Ureter (tissue), 1 donor: ENCODE results near the gene GTPBP1. TPM values are rescaled to one million over a fixed set of nuclear protein-coding genes. Genes with fewer than 3 reads are reported as not detected.

Experiments
- DNase-seq: peaks from one replicate; pipeline ENCODE4 v3.0.0-alpha.2; 2020; ENCODE audit warnings: low spot score
- total RNA-seq: library from RNA; stranded (reverse); gene quantifications from one replicate; pipeline ENCODE4 v1.2.4, GENCODE V29; 2023
- donor health status: DM: yes; HTN: yes; CAD: no.

GTPBP1 gene
- total RNA-seq, 1 donor from 2014 or later = 72.0 TPM

DNA sequence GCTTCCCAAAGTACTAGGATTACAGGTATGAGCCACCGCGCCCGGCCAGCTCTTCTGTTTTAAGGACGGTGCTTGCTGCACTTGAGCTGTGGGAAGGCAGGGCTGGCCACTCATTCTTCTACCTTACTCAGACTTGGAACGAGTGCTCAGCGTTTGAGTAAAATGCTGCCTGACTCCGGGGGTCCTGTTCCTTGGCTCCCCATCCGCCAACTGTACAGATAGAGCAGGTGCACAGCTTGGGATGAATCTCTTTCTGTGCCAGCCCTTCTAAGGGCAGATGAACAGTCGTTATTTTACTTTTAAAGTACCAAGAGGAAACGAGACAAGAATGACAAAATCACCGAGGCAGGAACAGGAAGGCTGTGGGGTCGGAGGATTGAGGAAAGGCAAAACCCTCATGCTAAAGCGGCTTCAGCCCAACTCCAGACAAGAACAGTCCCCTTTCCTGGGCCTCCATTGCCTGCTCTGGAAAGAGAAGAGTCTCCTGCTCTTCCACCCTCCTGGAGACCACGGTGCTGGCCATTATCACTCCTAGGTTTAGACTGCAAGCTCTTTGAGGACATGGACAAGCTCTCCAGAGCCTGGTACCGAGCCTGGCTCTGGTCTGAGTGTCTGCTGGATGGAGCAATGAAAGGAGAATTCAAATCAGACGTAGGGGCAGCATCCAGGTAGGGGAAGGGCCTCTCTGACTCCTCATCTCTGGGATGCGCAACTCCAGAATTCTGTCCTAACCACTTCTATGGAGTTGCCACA is 51.1 kb downstream of the GTPBP1 start:
- DNase-seq = no peak

DNA sequence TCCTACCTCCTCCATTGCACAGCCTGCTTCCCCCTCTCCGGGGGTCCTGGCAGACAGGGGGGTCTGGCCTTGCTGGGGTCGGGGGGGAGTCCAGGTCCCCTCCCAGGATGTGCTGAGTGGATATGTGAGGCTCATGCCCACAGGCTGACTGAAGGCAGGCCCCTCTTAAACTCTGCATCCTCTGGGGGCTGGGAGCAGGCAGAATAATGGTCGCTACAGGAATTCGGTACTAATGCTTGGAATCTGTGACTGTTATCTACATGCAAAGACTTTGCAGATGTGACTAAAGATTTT is 51.7 kb downstream of the GTPBP1 start:
- no peak for DNase-seq

DNA sequence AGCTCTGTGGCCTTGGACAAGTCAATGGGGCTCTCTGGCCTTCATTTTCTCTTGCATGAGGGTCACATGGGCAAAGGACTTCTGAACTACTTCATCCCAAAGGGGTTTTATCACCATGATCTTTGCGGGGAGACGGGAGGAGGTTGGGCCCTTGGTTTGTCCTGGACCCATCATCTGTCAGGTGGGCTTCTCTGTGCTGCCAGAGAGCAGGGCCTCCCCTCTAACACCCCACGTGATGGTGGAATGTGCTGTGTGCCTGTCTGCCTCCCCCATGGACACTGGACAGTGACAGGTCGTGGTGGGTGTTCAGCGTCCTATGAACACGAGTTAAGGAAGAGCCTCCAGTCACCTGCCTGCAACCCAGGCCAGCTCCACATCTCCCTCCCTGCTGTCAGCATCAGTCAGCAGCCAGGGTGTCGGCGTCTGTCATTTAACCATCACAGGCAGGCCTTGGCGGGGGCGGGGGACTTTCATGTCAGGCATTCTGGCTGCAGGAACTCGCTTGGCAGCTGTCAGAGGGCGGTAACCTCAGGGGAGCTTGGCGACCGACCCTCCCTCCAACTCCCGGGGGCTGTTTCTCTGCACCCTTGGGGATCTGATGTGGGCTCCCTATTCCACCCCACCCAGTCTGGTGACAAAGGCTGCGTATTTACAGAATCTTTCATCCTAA is 52.7 kb downstream of the GTPBP1 start:
- no peak for DNase-seq

DNA sequence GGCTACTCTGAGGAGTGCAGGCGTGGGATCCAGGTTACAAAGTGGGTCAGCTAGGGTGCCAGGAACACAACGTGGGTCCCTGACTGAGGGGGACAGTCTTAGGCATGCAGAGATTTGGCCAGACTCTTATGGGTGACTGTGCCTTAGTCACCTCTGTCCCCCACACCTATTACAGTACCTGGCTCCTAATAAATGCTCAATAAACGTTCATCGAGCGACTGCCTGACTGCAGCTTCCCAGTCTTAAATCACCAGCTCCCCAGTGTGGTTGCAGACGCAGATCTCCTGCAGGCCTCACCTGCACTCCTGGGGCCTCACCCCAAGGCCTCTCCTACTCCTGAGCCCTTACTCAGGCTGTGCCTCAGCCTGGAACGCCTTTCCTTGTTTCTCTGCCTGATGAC is 53.3 kb downstream of the GTPBP1 start:
- no peak for DNase-seq

DNA sequence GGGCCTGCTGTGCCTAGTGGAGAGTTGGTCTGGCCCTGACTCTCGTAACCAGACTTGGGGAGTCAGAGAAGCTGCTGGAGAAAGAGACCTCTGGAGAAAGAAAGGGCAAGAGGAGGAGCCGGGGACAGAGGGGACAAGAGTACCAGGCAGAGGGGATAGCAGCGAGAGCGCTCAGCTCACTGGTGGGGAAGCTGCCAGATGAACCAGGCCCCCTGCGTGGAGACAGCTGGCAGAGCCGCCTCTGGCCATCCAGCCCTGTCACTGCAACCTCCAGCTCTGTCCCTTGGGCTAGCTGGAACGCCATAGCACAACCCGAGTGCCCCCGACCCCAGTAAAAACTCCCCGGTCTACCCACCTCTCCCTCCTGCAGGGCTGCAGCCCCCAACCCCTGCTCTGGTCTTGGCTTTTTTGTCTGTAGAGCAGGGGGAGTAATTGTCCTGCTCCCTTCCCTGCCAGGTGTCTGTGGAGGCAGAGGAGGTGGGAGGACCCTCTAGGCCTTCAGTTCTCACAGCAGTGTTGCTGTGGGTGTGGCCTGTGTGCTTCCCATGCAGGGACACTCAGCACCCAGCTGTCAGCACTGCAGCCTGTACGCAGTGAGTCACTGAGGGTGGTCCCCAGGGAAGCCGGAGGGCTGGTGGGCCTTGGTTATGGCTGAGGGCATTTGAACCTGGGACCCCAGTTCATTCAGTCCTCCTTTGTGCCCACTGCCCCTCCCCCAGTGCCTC is 54.9 kb downstream of the GTPBP1 start:
- DNase-seq = no peak

DNA sequence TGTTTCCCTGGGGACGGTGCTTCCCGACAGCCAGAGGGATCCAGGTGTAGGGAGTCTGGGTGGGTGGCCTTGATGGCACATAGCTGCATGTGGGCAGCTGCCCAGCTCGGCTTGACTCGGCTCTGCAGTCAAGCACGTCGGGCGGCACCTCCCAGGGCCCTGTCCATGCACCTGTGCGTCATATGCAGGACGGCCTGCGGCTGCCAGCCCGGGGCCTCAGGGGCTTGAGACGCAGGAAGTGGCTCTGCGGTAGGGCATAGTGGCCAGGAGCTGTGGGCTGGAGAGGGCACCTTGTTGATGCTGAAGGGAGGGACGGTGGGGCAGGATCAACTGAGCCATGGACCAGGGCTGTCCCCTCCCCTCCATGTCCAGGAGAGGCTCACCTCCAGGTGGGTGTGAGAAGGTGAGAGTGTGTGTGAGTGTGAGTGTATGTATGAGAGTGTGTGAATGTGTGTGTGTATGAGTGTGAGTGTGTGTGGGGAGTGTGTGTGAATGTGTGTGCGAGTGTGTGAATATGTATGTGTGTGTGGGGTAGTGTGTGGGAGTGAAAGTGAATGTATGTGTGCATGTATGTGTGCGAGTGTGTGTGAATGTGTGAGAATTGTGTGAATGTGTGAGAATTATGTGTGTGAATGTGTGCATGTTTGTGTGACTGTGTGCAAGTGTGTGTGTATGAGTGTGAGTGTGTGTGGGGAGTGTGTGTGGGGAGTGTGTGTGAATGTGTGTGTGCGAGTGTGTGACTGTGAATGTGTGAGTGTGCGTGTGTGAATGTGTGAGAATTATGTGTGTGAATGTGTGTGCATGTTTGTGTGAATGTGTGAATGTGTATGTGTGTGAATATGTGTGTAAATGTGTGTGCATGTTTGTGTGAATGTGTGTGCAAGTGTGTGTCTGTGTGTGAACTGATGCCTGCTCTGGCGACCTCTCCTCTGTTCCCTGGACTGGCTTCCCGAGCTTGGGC is 55.7 kb downstream of the GTPBP1 start:
- no peak for DNase-seq

DNA sequence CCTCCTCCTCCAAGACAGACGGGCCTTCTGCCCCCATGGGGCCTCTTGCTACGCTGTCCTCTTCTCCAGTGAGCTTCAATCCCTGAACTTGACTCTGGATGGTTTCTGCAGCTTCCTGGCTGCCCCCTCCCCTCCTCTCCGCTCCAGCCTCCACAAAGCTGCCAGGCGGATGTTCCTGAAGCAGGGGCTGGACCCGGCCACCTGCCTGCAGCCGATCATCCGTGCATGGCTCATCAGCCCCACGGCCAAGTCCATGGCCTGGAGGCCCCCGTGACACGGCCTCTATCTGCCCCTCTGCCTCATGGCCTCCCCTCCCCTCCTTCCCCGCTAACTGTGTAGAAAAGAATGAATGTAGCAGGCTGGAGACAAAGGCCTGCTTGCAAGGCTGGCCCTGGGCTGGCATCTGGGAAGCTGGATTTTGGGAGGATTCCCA is 56.8 kb downstream of the GTPBP1 start:
- no peak for DNase-seq

DNA sequence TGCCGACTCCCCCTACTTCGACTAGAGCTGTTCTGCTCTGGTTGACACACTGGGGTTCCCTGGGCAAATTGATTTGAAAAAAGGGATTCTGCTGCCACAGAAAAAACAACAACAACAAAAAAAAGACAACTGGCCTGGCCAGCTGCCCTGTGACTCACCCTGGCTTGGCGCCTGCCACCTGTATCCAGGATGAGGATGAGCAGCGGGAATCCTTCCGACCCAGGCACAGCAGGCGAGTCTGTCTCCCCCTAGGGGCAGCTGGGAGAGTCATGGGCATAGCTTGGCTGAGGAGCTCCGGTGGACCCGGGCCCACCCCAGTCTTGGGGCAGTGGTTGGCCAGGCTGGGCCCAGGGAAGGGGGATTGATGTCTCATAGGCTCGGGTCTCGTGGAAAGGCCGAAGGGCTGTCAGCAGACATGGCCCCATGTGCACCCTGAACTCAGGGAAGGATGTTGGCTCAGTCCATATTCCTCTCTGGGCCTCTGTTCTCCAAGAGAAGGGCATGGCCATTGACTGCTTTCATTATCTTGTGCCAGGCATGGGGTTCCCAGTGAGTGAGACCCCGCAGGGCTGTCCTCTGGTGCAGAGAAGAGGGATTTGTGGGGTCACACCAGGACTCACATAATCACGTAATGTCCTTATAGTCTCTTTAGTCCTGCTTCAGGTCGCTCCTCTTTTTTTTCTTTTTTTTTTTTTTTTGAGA is 60.5 kb downstream of the GTPBP1 start:
- no peak for DNase-seq

DNA sequence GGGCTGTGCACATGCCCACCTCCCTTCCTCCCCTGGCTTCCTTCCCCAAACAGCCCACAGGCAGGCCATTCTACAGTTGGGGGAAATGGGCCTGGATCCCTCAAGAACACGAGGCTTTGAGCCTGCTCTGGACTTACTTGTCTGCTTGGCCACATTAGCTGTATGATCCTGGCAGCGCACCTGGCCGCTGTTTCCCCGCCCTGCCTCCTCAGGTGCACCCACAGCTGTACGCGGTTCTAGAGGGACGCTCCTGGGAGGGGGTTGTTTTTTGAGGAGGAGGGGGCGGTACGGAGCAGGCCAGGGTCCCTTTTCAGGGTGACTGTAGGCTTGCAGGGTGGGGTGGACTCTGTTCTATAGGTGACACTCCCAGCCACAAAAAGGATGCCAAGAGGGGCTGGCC is 61.6 kb downstream of the GTPBP1 start:
- no peak for DNase-seq

DNA sequence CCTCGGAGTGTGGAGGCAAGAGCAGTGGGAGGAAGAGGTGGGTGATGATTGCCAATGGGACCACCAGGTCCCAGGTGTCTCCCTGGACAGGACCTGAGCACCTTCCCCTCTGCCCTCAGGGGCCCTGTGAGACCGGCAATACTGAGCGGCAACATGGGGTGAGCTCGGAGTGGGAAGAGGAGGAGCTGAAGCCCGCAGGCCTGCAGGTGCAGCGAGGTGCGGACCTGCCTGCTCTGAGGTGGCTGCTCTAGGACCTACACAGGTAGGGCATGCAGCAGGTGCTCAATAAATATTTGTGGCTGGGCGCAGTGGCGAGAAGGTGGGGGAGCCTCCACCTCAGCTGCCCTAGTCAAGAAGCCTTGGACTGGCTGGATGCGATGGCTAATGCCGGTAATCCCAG is 62.3 kb downstream of the GTPBP1 start:
- DNase-seq = no peak

DNA sequence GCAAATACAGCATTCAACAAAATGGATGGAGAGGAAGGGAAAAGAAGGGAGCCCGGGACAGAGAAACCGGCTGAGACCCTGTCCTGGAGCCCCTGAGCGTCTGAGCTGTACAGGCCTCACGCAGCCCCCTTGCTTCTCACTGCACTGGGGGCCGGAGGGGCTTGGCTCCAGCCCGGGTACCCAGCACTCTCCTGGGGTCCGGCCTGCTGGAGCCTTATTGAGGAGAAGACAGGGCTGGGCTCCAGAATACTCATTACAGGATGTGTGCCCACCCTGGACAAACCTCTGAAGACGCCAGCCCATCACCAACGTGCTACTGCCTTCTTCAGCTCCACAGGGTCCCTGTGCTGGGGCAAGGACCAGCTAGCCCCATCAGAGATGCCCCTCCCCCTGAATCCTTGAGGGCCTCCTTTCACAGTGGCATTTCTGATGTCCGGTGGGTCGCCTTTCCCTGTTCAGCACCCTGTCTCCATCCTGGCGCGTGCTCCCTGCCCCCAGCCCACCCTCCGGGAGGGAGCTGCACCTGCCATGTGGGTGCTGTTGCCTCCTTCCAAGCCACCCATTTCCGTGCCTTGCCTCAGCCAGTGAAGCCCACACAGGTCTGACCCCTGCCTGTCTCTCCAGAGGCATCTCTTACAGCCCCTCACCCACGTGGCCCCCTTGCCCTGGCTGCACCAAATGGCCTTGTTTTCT is 64.7 kb downstream of the GTPBP1 start:
- no peak for DNase-seq

DNA sequence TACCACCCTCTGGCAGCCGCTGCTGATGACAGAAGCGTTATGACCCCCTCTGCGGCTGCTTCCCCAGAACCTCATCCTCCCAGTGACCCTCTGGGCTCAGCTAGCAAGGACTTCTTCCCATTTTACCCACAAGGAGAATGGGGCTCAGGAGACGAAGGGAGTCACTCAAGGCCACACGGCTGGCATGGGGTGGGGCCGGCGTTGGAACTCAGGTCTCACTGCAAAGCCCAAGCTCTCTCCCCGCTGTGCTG is 66.8 kb downstream of the GTPBP1 start:
- DNase-seq = no peak

DNA sequence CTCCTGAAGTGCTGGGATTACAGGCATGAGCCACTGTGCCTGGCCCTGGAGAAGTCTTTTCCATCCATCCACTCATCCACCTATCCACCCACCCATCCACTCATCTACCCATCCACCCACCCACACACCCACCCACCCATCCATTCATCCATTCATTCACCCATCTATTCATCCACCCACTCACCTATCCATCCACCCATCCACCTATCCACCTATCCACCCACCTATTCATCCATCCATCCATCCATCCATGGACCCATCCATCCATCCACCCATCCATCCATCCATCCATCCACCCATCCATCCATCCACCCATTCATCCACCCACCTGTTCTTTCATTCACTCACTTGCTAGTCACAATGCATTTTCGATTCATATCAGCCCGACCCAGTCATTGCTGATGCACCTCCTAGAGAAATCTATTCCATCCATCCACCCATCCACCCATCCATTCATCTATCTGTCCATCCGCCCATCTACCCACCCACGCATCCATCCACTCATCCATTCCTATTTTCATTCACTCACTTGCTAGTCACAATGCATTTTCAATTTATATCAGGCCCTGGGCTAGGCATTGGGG is 67.7 kb downstream of the GTPBP1 start:
- no peak for DNase-seq

DNA sequence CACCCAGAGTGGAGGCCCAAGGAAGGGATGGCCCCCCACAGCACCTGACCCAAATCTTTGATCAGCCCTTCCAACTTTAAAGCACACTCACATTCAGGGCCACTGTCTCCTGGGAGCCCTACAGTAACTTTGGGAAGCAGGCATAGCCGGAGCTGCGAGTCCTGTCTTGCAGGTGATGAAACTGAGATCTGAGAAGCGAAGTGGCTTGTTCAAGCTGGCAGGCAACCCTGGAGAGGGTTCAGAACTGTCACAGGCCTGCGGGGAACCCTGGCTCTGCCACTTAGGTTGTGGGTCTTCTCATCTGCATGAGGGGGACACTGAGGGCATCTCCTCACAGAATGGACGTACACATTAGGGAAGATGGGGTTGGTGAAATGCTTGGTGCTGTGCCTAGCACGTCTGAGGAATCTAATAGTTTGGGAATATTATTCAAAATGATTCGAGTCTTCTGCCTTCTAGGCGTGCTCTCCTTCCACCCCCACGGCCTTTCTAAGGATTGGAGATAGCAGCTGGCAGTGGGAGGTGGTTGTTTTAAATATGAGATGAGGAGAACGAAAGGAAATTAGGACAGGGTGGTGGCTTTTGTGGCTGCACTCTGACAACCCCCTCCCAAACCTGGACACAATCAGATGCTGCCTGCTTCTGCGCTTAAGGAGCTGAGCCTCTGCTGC is 68.9 kb downstream of the GTPBP1 start:
- DNase-seq = no peak

DNA sequence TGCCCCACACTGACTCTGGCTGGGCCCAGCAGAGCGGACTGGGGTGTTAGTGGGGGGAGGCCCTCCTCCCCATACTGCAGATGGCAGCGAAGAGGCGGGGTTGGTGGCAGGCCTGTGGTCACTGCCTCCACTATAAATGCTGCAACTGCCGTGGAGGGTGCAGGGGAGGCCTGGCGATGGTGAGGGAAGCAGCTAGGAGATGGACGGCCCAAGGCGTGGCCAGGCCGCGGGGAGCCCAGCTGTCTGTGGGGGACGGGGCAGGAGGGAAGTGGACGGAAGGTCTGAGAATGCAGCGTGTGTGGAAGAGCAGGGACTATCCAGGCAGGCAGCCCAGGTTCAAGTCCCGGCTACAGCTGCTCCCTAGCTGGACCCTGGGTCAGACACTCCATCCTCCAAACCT is 69.9 kb downstream of the GTPBP1 start:
- no peak for DNase-seq

DNA sequence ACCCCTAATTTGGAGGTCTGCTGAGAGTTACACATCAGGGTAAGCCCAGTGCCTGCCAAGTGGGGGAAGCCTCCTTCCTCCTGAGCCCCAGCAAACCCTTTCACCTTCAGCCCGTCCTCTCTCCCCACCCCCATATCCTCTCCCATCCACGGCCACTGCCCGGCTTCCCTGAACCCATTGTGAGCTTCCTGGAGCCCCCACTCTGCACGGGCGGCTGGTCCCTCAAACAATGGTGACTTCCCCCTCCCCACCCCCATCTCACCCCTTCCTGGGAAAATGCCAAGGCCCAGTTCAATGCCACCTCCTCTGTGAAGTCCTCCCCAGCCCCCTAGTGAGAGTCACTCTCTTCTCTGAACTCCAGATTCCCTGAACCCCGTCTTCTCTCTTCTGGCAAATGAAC is 70.3 kb downstream of the GTPBP1 start:
- no peak for DNase-seq

DNA sequence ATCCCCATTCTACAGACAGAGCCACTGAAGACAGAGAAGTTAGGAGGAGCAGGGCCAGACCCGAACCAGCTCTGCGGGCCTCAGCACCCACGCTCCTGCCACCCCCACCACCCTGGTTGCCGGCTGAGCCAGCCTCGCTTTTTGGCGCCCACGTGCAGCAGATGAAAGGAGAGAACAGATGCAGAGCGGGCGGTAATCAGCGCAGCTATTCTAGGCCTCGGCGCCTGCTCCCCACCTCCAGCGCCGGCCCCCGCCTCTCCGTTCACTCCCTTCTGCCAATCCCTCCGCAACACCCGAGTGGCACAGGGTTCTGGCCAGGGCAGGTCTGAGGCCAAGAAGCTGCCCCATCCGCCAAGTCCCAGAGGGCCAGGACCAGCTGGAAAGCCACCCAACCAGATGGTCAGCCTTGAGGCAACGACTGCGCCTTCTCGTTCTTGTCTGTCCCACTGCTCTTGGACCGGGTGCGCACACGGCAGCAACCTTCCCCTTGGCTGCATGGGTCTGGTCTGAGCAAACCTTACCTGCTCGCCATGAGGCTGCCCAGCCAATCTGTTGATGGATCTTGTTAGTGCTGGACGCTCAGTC is 71.4 kb downstream of the GTPBP1 start:
- DNase-seq = no peak

DNA sequence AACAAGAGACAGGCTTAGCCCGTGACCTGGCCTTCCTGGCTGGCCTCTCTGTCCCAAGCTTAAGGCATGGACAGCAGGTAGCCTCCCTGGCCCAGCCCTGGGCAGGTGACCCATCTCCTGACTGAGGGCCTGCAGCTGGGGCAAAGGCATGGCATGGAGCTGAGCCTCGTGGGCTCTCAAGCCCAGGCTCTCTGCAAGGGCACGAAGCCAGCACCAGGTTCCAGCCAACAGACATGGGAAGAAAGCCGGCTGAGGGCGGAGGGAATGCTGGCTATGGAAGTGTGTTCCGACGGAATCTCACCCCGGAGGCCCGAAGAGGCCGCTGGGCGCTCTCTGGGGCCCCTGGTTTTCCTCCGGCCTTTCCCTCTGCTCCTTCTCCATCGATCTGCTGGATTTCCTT is 75.3 kb downstream of the GTPBP1 start:
- DNase-seq = no peak

DNA sequence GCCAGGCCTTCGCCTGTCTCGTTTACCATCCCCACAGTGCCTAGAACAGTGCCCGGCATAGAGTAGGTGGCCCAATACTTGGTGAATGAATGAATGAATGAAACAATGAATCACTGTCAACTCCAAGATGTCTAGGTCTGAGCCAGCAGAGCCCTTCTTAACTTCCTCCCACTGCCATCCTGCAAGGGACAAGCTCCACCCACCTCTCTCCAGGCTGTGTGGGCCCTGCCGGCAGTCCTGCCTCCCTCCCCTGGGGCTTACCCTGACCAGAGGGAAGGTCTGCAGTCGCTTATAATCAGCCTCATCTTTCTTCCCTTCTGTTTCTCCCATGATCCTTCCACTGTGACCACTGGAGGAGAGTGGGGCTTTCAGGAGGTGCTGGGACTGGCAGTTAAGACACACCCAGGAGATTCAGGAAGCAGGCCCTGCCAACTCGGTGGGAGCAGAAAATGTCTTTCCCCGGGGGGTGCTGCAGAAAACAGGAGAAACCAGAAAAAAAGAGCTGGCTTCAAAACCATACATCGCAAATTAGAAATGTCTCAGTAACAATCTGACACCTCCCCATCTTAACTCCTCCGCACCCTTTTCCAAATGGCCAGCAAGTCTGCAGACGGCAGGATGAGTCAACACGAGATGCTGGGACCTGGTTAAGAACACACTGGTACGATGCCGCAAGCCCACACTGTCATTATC is 76.8 kb downstream of the GTPBP1 start:
- DNase-seq = no peak
